Measurements from ENCODE around the gene PRKG2. TPM values are rescaled to one million over a fixed set of nuclear protein-coding genes. Genes with fewer than 3 reads are reported as not detected.

PRKG2 gene
- total RNA-seq, 4 donors from 2014 or later, result 8.2 to 16.0 (median 9.0) TPM; not detected in 1

- in situ Hi-C loops (cut with MboI; ENCODE audit: low pct_ligation_motif_present in 1 of 4, low pct_unique_long_range_greater_than_20kb in 1 of 4, low sequenced_read_pairs in 3 of 4), result no loop called here
Measured at GRCh38 chr4:81213671-81214070, 1.4 kb downstream of the PRKG2 start.

GRCh38 chr4:81211956-81212355, 3.1 kb downstream of the PRKG2 start:
- peaks cover 0 to 14% (median 7%) of the 10 kb centered on the region in 4 donors for H3K4me1 ChIP-seq

More at GRCh38 chr4:81213671-81214070, 1.4 kb downstream of the PRKG2 start:
- no peaks in the 10 kb centered on the region for H3K36me3 ChIP-seq
- H3K9me3 ChIP-seq, result peaks cover 0 to 4% of the 10 kb centered on the region in 2 donors
- intact Hi-C loops (cut with DNase I; ENCODE audit: low total_unique reads), result no loop called here
- H3K27me3 ChIP-seq, result peaks cover 64% of the 10 kb centered on the region
- no peak for DNase-seq
- H3K4me1 ChIP-seq, result peaks cover 0 to 11% (median 6%) of the 10 kb centered on the region in 4 donors
- 53 to 60% methylated on average over 6 of the region's 6 CpGs for WGBS, 2 donors (ENCODE audit: low coverage in 1 of 2)
- H3K4me3 ChIP-seq, result no peak overlapping the region
- H3K27ac ChIP-seq, result peak overlapping the region in 1 of 4 donors; percentile 46
- no peak for TF ChIP-seq EP300 (IDR thresholded peaks at IDR 0.05; ENCODE audit: low read depth)
- no peak for TF ChIP-seq POLR2A (IDR thresholded peaks at IDR 0.05)
- TF ChIP-seq POLR2AphosphoS5 (IDR thresholded peaks at IDR 0.05), result no peak
- TF ChIP-seq CTCF (IDR thresholded peaks at IDR 0.05), result no peak

GRCh38 chr4:81207828-81208227, 7.2 kb downstream of the PRKG2 start:
- Histone ChIP-seq H3K27ac (no peak overlapping the region), H3K4me3 (no peak overlapping the region), H3K36me3 (no peaks in the 10 kb centered on the region), H3K9me3 (peaks cover 0 to 4% of the 10 kb centered on the region in 2 donors), H3K27me3 (peaks cover 30% of the 10 kb centered on the region), H3K4me1 (peaks cover 0 to 4% (median 0%) of the 10 kb centered on the region in 4 donors)
- DNase-seq, result no peak
- in situ Hi-C loops (cut with MboI; ENCODE audit: low pct_ligation_motif_present in 1 of 4, low pct_unique_long_range_greater_than_20kb in 1 of 4, low sequenced_read_pairs in 3 of 4), result no loop called here
- TF ChIP-seq POLR2A (IDR thresholded peaks at IDR 0.05) (no peak), POLR2AphosphoS5 (IDR thresholded peaks at IDR 0.05) (peak in 1 of 3 donors; percentile 47), EP300 (IDR thresholded peaks at IDR 0.05; ENCODE audit: low read depth) (no peak), CTCF (IDR thresholded peaks at IDR 0.05) (no peak)
- WGBS, 2 donors (ENCODE audit: low coverage in 1 of 2), result 14 to 28% methylated on average over 1 of the region's 1 CpG
- intact Hi-C loops (cut with DNase I; ENCODE audit: low total_unique reads), result no loop called here

More at GRCh38 chr4:81211956-81212355, 3.1 kb downstream of the PRKG2 start:
- intact Hi-C loops (cut with DNase I; ENCODE audit: low total_unique reads), result no loop called here
- DNase-seq, result no peak
- in situ Hi-C loops (cut with MboI; ENCODE audit: low pct_ligation_motif_present in 1 of 4, low pct_unique_long_range_greater_than_20kb in 1 of 4, low sequenced_read_pairs in 3 of 4), result no loop called here
- Histone ChIP-seq H3K9me3 (peaks cover 0 to 4% of the 10 kb centered on the region in 2 donors), H3K4me3 (no peak overlapping the region), H3K27me3 (peaks cover 64% of the 10 kb centered on the region), H3K27ac (no peak overlapping the region), H3K36me3 (no peaks in the 10 kb centered on the region)
- no peak for TF ChIP-seq EP300 (IDR thresholded peaks at IDR 0.05; ENCODE audit: low read depth)
- TF ChIP-seq POLR2A (IDR thresholded peaks at IDR 0.05), result no peak
- no peak for TF ChIP-seq CTCF (IDR thresholded peaks at IDR 0.05)
- no peak for TF ChIP-seq POLR2AphosphoS5 (IDR thresholded peaks at IDR 0.05)
- WGBS, 2 donors (ENCODE audit: low coverage in 1 of 2), result 38 to 62% methylated on average over 1 to 3 of the region's 3 CpGs

GRCh38 chr4:81205302-81205701, 9.7 kb downstream of the PRKG2 start:
- intact Hi-C loops (cut with DNase I; ENCODE audit: low total_unique reads) (no loop called here), in situ Hi-C loops (cut with MboI; ENCODE audit: low pct_ligation_motif_present in 1 of 4, low pct_unique_long_range_greater_than_20kb in 1 of 4, low sequenced_read_pairs in 3 of 4) (no loop called here)
- H3K27me3 ChIP-seq, result peaks cover 6% of the 10 kb centered on the region
- no peak for TF ChIP-seq POLR2A (IDR thresholded peaks at IDR 0.05)
- no peak for TF ChIP-seq POLR2AphosphoS5 (IDR thresholded peaks at IDR 0.05)
- no peak for TF ChIP-seq CTCF (IDR thresholded peaks at IDR 0.05)
- no peak for TF ChIP-seq EP300 (IDR thresholded peaks at IDR 0.05; ENCODE audit: low read depth)
- peaks cover 0 to 4% of the 10 kb centered on the region in 2 donors for H3K9me3 ChIP-seq
- H3K36me3 ChIP-seq, result no peaks in the 10 kb centered on the region
- no peak overlapping the region for H3K4me3 ChIP-seq
- DNase-seq, result no peak
- WGBS, 2 donors (ENCODE audit: low coverage in 1 of 2), result 84 to 93% methylated on average over 2 of the region's 2 CpGs
- H3K4me1 ChIP-seq, result peaks cover 0 to 4% (median 0%) of the 10 kb centered on the region in 4 donors
- no peak overlapping the region for H3K27ac ChIP-seq

All from transverse colon (tissue), 4 donors.